NCI-H2081 (cell line): ENCODE measurements around the gene MTERF2.

ENCODE experiments used
- DNase-seq, 2 experiments: peaks; one replicate each; lab custom pipeline; 2025; lab: John Stamatoyannopoulos, UW

MTERF2 gene

GRCh38 chr12:106994579-106995220, 7.8 kb upstream of the MTERF2 start:
- no peak for DNase-seq

DNA sequence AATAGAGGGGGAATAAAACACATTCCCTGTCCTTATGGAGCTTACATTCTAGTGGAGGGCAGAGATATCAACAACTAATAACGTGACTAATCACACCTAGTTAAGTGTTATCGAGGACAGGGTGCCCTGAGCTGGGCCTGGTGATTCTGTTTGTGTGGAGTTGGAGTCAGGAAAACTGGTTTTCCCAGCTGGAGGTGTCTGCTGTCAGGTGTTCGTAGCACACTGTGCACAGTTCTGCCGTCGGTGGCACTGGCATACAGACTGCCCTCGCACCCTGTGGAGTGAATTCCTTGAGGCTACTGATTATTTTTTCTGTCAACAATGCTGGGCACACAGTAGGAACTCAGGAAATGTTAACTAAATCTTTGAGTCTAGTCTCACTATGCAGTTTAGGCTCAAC, 900 bp upstream of the MTERF2 start:
- DNase-seq: peak in 1 of 2 experiments; percentile 3

GRCh38 chr12:106986135-106986534, 811 bp downstream of the MTERF2 start:
- no peak for DNase-seq

- DNase-seq: no peak
Observed at GRCh38 chr12:106985479-106985878, 1.5 kb downstream of the MTERF2 start.

DNA sequence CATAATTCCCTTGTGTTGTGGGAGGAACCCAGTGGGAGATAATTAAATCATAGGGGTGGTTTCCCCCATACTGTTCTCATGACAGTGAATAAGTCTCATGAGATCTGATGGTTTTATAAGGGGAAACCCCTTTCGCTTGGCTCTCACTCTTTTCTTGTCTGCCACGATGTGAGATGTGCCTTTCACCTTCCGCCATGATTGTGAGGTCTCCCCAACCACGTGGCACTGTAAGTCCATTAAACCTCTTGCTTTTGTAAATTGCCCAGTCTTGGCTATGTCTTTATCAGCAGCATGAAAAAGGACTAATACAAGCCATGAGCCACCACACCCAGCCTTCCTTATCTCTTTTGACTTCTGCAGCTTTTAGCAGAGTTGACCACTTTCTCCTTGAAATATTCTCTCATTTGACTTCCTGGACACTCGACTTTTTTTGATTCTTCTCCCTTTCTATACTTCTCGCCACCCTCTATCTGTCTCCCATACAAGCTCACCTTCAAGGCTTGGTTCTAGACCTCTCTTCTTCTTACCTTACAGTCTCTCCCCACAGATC, 2.3 kb downstream of the MTERF2 start:
- DNase-seq: no peak

- no peak for DNase-seq
Observed at GRCh38 chr12:106982229-106982628, 4.7 kb downstream of the MTERF2 start.

- no peak for DNase-seq
Observed at GRCh38 chr12:106981788-106982187, 5.2 kb downstream of the MTERF2 start.

- DNase-seq: no peak
Observed at GRCh38 chr12:106980944-106981343, 6.0 kb downstream of the MTERF2 start.

DNA sequence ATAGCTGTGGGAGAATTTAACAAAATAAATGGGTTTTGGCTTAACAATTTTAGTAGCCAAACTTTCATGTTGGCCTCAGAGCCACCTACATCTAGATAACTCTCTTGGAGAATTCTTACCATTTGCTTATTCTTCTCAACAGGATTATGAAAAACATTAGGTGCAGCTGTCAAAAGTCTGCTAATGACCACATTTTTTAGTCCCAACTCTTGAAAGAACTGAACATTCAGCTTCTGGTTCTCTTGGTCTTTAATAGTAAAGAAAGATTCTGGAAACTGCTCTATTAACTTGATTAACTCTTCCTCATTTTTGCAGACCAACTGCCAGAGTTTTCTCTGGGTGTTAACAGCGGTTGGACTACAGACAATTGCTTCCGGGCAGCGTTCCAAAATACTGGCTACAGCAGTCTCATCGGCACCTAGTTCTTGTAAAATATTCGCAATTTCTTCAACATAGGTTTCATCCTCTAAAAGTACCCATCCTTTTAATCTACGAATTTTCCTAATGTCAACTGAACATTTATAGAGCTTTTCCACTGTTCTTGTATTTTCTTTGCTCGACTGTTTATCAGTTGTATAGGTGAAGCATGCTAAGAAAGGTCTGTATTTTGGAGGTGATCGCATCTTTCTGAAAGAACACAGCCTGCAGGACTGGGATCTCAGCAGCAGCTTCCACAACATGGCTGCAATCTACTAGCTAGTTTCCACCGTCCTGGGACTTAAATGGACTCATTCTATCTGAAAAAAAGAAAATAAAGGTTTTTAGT, 8.7 kb downstream of the MTERF2 start:
- DNase-seq: peak; percentile 37 to 70

- DNase-seq: no peak
Observed at GRCh38 chr12:106976668-106977067, 10.3 kb downstream of the MTERF2 start.

GRCh38 chr12:106975993-106976658, 10.8 kb downstream of the MTERF2 start:
- no peak for DNase-seq

DNA sequence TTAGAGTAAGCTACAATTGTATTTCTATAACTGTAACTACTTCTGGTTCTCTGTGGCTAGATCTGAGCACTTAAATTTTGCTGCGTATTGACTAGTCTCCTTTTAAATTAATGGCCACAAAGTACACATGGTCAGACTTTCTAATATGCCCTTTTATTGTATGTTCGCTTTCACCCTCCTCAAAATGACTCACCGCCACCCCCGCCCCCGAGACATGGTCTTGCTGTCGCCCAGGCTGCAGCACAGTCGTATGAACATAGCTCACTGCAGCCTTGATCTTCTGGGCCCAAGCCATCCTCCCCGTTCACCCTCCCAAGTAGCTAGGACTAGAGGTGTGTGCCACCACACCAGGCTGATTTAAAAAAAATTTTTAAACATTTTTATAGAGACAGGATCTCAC, 11.8 kb downstream of the MTERF2 start:
- no peak for DNase-seq

DNA sequence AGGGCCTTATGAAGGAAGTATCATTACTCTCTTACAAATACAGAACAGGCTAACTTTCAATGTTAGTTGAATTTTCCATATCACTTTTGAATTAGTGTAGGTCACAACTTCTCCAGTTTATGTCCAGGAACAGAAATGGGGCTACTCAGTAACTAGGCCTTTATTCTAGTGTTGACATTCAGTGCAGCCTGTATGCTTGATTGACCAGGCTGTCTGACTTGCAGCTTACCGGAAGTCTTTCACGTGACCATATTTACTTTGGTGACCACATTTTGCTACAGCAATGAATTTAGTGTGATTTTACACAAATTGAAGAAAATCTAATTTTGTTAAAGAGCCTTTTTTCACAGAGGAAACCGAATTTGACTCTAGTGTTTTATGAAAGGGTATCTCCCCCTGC, 12.4 kb downstream of the MTERF2 start:
- no peak for DNase-seq

- no peak for DNase-seq
Observed at GRCh38 chr12:106973545-106973944, 13.4 kb downstream of the MTERF2 start.

- no peak for DNase-seq
Observed at GRCh38 chr12:106971065-106971464, 15.9 kb downstream of the MTERF2 start.

- DNase-seq: no peak
Observed at GRCh38 chr12:106964526-106964925, 22.4 kb downstream of the MTERF2 start.

DNA sequence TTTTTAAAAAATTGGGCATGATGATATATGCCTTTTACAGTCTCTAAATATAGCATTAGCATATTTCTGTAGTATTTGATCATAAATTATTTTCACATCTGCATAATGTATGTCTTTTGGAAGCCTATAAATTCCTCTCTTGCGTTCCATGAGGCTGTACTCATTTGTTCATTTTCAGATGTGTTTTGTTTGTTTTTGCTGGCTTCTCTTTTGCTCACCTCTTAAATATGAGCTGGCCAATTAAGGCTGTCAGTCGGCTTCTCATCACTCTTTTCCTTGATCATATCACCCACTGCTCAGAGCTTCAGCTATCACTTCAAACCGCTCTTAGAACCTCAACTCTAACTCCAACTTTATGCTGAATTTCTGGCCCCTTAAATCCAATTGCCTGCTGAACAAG, 24.7 kb downstream of the MTERF2 start:
- DNase-seq: no peak

DNA sequence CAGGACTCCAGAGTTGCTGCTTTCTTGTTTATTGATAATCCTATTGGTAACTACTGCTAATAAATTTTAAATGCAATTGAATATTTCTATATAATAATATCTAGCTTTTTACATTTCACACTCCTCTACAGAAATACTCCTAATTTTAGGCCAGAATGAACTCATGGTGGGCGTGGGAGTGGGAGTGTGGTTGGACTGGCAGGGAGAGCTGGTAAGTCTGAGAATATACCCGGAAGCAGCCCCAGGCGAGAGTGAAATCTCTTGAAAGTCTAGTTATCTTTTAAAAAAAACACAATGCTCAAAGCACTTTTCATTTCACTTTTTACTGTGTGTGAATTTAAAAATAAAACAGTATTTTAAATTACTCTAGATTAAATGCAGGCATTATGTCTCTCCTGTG, 26.5 kb downstream of the MTERF2 start:
- no peak for DNase-seq

DNA sequence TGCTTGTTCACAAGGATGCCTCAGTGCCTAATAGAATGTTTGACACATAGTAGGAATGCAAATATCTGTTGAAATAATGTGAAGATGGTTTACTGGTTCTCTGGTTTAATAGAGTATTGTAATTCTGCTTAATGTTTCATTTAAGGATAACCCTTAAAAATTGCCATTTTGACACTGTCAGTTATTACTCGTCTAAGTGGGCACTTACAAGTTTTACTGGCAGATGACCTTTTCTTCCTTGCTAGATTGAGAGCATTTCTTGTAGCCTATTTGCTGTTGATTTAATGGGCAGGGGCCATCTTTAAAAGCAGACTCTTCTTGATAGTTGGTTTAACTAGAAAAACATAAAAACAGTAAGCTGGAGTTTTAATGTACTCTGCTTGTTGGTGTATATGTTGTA, 29.4 kb downstream of the MTERF2 start:
- no peak for DNase-seq

- peak in 1 of 2 experiments; percentile 49 for DNase-seq
Observed at GRCh38 chr12:106956048-106956578, 30.8 kb downstream of the MTERF2 start.

- peak; percentile 92 to 95 for DNase-seq
Observed at GRCh38 chr12:106955377-106956047, 31.4 kb downstream of the MTERF2 start, which contains the start of gene TMEM263. Gene TMEM263, plus strand, starts transcription at chr12:106955907. Its CDS starts 11,210 bp downstream, at chr12:106967117.
